Measurements from ENCODE around the gene PDE6D. TPM values are rescaled to one million over a fixed set of nuclear protein-coding genes. Genes with fewer than 3 reads are reported as not detected.
"Not testable (repeated sequence)": the region's sequence is repeated elsewhere in the genome, so short reads cannot be mapped to it uniquely, and the experiment has no call there.

Gene PDE6D
- total RNA-seq, 1 experiment from 2014 or later, result 68.2 TPM

DNA sequence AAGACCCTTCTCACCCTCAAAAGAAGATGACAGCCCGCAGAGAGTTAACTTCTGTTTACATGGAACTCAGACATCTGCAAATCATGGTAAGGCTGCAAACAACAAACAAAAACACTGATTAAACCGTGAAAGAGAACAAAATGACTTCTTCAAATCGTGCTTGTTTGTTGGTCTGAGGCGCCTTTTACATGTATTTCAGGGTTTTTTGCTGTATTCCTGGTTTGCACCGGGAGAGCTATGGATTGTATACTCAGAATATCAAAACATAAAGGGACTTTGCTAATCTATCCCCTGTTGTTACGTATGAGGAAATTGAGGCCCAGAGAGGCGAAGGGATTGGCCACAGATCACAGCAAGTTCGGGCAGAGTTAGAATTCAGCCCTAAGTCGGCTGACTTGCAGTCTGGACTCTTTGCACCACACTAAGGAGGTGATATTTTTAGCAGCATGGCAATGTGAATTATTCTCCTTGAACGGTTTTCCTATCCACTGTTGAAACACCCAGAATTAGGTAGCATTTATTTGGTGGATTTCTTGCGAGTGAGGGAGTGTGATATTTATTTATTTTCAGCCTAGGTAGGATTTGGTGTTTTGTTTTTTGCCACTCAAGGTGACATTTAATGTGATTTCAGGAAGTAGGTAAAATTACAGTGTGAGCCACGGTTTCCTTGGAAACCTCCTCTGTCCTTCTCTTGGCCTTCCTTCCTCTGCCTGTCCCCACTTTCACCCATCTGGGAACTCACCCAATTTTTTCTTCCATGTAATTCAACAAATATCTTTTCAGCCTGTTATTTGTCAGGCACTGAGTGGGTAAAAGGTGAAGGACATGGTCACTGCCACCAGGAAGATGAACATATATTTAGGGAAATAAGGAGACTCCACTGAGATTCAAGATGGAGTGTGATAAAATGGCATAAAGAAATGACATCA is 980 bp upstream of the PDE6D start:
- DNase-seq (ENCODE audit: low spot score), result peak; percentile 32
- in situ Hi-C loops (cut with HindIII; ENCODE audit: low sequenced_read_pairs), result no loop called here

DNA sequence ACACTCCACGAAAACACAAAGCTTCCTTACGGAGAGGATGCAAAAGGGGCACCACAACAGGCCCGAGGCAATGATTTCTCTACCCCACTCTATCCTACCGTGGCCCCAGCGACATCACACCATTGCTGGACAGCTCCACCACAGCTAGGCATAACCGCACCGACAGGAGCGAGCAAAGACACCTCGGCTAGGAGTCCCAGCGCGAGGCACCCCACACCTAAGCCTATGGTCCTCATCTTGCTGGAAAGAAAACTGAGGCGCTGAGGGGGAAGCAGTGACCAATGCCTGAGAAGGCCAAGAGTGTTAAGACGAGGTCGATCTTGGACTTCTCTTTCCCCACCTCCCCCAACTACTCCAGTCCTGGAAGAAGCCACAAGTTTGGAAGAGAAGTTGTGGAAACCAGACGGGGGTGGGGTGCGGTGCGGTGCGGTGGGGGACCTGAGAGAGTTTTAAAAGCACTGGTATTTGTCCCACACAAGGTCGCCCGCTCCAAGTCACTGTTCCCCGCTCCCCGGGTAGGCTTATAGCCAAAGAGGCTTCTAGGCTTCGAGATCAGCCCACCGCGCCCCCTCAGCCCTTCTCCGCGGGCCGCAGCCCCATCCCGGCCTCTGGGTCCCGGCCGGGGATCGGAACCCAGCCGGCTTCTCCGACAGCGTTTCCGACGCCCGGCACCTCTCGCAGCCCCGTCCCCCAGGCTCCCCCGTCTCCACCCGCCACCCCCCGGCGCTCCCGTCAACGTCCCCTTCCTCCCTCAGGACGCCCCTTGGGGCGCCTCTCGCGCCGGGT is 766 bp downstream of the PDE6D start:
- in situ Hi-C loops (cut with HindIII; ENCODE audit: low sequenced_read_pairs), result no loop called here
- no peak for DNase-seq (ENCODE audit: low spot score)

DNA sequence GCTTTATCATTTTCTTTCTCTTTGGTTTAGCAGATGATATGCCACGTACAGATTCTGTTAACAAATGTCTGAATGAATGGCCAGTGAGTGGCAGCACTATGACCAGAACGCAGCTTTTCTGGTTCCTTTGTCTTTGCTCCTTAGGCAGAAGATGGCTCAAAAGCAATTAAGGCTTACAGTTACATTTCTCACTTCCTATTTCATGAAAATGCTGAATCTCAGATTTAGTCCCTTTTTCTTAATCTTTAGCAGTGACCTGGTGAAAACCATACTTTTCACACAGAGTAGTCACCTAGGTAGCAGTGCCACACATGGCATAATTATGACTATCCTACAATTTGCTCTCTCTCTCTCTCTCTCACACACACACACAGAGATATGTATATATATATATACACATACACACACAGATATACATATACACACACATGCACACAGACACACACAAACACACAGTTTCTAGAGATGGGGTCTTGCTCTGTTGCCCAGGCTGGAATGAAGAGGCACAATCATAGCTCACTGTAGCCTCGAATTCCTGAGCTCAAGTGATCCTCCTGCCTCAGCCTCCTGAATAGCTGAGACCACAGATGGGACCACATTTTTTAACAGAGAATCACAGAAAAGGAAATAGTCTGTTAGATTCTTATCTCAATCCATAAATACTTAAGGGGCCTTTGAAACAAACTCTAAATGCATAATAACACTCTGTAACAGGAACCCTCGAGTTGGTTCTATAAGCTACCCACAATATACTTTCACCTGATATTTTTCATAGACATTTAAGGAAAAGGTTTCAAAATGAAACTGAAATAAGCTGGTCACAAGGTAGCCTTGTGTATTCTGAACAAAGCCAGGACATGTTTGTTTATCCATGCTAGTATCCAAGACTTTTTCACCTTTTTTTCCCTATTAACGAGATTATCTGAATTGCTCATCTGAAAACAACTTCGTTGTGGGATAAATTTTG is 11.6 kb downstream of the PDE6D start:
- in situ Hi-C loops (cut with HindIII; ENCODE audit: low sequenced_read_pairs), result no loop called here
- no peak for DNase-seq (ENCODE audit: low spot score)

DNA sequence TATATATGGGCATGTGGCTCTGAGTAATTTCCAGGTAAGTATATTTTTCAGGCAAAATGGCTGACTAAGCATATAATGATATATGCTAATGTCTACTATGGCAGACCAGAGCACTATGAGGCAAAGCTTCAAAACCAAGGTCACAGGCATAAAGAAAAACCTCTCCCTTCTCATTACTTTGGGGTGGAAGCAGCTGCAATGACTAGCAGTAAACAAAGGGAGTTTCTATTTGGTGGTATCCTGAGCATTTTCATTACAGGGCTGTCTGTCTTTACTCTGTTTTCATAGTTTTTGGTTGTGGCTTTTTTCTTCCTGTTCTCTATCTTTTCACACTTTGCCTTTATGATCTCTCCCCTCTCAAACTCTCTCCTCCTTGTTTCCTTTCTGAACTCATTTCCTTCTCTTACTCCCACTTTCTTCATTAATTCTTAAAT is 15.6 kb downstream of the PDE6D start:
- DNase-seq (ENCODE audit: low spot score), result no peak
- in situ Hi-C loops (cut with HindIII; ENCODE audit: low sequenced_read_pairs), result no loop called here

DNA sequence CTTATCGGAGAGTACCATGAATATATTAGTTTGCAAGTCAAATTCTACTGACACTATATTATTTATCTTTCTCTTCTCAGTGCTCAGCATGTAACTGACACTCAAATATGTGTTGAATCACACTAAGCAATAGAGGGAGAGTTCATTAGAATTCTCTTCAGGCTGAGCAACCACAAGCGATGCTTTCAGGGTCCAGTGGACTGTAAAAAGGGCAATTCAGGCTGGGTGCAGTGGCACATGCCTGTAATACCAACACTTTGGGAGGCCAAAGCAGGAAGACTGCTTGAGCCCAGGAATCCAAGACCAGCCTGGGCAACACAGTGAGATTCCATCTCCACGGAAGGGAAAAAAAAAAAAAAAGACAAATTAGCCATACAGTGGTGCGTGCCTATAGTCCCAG is 16.3 kb downstream of the PDE6D start:
- in situ Hi-C loops (cut with HindIII; ENCODE audit: low sequenced_read_pairs), result no loop called here
- DNase-seq (ENCODE audit: low spot score), result peak; percentile 20

DNA sequence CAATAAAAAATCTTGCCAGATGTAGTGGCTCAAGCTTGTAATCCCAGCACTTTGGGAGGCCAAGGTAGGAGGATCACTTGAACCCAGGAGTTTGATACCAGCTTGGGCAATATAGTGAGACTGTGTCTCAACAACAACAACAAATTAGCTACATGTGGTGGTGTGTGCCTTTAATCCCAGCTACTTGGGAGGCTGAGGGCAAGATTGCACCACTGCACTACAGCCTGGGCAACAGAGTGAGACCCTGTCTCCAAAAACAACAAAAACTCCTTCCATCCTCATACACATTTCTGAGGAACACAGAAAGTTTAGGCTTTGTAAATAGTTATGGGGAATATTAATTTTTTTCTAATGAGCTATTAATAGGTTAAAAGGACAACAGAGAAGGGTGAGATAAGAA is 17.0 kb downstream of the PDE6D start:
- DNase-seq (ENCODE audit: low spot score), result no peak
- in situ Hi-C loops (cut with HindIII; ENCODE audit: low sequenced_read_pairs), result no loop called here

DNA sequence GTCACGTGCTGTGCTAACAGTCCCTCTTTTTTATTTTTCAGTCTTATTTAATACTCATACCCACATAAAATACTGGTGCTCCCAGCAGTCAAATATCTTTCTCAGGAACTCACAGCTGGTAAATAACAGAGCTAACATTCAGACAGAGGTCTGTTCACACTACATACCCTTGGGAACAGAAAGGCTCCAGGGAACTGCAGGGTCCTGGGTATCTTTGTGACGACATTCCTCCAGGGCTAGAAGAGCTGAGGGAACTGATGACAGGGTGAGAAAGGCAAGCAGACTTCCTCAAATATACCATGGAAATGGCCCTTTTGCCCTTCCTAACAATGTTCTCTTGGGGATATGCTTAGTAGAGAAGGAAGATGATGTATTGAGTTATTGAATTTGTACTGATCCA is 19.3 kb downstream of the PDE6D start:
- in situ Hi-C loops (cut with HindIII; ENCODE audit: low sequenced_read_pairs), result no loop called here
- no peak for DNase-seq (ENCODE audit: low spot score)

DNA sequence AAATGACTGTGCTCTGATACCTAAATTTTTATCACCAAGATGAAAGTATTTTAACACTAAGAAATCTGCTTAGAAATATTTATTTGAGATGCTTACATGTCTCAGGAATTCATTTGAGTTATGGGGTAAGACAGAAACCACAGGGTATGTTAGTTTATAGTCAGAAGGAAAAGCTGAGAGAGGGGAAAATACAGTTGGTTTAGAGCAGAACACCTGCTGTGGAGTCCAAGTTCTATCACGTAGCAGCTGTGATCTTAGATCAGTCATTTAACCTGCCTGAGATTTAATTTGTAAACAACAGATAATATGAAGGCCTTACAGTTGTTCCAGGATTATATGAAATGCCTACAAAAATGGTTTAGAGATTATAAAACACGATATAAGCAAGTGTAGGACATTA is 29.0 kb downstream of the PDE6D start:
- in situ Hi-C loops (cut with HindIII; ENCODE audit: low sequenced_read_pairs), result no loop called here

DNA sequence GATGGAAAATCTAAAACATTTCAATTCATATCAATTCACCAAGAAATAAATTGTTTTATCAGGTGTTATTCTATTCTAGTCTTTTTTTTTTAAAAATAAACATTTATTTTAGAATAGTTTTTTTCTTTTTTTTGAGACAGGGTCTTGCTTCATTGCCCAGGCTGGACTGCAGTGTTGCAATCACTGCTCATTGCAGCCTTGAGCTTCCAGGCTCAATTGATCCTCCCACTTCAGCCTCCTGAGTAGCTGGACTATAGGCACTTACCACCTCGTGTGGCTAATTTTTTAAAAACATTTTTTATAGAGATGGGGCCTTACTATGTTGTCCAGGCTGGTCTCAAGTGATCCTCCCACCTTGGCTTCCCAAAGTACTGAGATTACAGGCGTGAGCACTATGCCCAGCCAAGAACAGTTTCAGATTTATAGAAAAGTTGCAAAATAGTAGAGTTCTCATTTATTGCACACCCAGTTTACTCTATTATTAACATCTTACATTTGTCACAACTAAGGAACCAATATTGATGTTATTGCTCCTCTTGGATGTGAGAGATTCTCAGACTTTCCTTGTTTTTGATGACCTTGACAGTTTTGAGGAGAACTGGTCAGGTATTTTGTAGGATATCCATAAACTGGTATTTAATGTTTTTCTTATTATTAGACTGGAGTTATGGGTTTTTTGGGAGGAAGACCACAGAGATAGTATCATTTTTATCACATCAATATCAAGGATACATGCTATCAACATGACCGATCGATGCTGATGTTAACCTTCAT is 29.9 kb downstream of the PDE6D start:
- in situ Hi-C loops (cut with HindIII; ENCODE audit: low sequenced_read_pairs), result no loop called here
- DNase-seq (ENCODE audit: low spot score), result no peak

More for the DNA sequence above, 29.0 kb downstream of the PDE6D start:
- DNase-seq (ENCODE audit: low spot score), result no peak

DNA sequence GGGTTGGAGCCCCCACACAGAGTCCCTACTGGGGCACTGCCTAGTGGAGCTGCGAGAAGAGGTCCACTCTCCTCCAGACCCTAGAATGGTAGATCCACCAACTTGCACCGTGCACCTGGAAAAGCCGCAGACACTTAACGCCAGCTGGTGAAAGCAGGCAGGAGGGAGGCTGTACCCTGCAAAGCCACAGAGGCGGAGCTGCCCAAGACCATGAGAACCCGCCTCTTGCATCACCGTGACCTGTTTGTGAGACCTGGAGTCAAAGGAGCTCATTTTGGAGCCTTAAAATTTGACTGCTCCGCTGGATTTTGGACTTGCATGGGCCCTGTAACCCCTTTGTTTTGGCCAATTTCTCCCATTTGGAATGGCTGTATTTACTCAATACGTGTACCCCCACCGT is 32.1 kb downstream of the PDE6D start:
- DNase-seq (ENCODE audit: low spot score); in situ Hi-C loops (cut with HindIII; ENCODE audit: low sequenced_read_pairs): not testable (repeated sequence)

DNA sequence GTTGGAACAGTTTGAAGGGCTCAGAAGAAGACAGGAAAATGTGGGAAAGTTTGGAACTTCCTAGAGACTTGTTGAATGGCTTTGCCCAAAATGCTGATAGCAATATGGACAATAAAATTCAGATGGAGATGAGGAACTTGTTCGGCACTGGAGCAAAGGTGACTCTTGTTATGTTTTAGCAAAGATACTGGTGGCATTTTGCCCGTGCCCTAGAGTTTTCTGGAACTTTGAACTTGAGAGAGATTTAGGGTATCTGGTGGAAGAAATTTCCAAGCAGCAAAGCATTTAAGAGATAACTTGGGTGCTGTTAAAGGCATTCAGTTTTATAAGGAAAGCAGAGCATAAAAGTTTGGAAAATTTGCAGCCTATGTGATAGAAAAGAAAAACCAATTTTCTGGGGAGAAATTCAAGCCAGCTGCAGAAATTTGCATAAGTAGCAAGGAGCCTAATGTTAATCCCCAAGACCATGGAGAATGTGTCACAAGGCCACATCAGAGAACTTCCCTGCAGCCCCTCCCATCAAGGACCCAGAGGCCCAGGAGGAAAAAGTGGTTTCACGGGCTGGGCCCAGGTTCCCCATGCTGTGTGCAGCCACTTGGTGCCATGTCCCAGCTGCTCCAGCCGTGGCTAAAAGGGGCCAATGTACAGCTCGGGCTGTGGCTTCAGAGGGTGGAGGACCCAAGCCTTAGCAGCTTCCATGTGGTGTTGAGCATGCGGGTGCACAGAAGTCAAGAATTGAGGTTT is 32.8 kb downstream of the PDE6D start:
- DNase-seq (ENCODE audit: low spot score); in situ Hi-C loops (cut with HindIII; ENCODE audit: low sequenced_read_pairs): not testable (repeated sequence)

DNA sequence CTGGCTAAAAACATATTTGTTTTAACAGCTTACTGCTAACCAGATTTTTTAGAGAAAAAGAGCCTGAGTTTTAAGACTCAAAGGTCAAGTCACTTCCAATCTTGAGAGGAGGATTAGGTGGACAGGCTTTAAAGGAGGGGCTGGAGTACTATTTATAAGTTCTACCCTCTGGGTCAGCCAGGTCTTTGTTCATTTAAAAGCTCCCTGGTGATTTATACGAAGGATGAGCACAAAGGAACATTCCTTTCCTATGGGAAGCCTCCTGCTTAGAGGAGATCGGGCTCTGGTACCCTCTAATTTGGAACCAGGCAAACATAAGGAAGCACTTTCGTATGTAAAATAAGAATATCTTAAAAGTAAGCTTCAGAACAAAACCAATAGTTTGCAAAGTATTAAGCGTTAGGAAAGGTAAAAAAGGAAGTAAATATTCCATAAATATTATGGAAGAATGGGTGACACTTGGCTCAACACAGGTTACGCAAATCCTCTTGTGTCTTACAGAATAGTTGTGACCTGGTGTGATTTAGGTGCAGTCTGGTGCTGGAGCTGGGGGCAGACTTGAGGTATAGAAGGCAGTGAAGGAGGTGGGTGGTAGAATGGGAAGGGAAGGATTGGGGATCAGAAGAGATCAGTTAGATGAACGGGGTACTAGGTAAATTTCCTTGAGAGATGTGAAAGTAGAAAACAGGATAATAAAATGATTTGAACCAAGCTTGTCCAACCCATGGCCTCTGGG is 35.6 kb downstream of the PDE6D start:
- no peak for DNase-seq (ENCODE audit: low spot score)
- in situ Hi-C loops (cut with HindIII; ENCODE audit: low sequenced_read_pairs), result no loop called here

DNA sequence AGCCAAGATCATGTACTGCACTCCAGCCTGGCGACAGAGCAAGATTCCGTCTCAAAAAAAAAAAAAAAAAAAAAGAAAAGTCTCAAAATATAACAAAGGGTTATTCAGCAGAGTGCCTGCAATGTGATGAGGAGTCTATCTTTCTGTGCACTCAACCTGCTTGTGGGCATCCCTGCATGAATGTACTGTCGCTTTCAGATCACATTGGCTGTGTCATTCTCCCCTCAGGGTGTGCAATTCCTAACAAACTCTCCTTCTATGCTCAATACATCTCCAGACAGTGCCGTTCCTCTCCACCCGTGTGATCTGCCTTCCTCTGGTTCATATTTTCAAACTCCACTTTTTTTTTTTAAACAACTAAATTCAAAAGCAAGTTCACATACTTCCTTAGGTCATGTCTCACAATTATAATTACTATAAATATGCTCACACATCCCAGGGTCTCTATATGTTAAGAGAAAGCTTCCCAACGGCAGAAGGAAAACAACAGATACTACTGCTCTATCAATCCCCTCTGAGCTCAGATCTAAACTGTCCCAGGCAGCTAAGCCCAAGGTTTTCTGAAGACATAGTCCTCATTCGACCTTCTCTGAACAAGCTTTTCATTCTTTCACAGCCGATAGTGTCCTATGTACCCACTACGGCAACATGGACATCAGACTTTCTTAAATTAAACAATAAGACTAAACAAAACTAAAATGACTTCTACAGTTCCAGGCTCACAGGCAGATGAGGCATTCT is 37.5 kb downstream of the PDE6D start:
- in situ Hi-C loops (cut with HindIII; ENCODE audit: low sequenced_read_pairs), result no loop called here
- no peak for DNase-seq (ENCODE audit: low spot score)

DNA sequence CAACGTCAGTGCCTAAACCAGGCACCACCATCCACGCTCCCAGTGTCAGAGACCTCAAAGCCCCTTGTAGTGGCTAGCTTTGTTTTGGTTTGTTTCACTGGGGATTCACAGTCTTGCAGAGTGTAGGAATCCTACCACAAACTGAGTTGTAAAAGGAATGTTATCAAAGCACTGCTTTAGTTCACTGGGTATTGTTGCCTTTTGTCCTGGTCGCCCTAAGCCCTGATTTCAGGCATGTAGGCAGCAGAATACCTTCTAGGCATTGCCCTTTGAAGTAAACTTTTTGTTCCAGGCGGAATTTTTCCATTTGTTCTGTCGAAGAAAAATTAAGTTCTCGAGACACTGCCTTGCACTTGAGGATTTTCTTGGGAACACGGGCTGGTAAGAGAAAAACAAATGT is 43.3 kb downstream of the PDE6D start:
- no peak for DNase-seq (ENCODE audit: low spot score)
- in situ Hi-C loops (cut with HindIII; ENCODE audit: low sequenced_read_pairs), result no loop called here

DNA sequence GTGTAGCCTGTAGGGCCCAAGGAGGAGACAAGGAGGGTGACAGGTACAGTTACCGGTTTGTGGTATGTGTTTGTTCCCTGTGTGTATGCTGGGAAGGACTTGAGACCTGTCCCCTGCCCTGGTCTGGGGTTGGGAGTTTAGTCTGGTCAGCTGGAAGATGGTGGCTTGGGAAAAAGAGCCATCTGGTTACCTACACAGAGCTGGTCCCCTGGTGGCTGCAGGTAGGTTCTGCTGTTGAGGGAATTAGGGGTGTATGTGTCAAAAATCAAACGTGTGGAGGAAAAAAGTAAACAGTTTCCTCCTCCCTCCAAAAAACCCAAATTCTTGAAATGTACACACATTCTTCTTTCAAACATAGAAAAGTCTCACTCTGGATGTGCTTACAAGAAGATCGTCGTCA is 48.5 kb downstream of the PDE6D start:
- in situ Hi-C loops (cut with HindIII; ENCODE audit: low sequenced_read_pairs), result no loop called here
- DNase-seq (ENCODE audit: low spot score), result no peak

DNA sequence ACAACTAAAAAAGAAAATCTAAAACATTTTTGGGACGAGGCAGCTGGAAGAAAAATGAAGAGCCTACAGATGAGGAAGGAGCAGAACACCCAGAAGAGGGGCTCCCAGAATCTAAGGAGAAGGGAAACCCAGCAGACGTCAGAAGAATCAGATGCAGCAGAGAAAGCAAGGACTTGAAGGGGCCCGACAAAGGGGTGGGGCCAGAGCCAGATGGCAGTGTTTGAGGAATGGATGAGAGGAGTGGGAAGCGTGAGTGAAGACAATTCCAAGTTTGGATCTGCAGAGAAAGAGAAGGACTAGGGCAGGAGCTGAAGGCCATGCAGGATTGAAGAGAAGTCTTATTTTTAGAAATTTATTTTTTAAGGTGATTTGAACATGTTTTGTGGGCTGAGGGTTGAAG is 53.5 kb downstream of the PDE6D start:
- no peak for DNase-seq (ENCODE audit: low spot score)
- in situ Hi-C loops (cut with HindIII; ENCODE audit: low sequenced_read_pairs), result no loop called here

DNA sequence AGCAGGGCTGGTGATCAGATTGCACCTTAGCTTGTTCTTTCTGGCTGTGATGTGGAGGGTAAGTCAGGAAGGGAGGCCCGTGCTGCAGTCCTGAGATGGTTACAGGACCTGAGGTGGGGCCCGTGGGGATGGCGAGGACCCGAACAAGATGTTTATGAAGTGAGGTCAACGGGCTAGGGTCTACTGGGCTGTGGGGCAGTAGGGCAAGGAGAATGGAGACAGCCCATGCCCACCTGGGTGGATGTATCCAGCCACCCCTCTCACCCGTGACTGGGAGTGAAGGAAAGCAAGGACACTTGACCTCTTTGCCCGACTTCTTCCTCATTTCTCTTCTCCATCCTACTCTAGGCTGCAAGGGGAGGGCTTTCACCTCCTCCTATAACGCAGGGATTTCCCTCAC is 54.8 kb downstream of the PDE6D start:
- in situ Hi-C loops (cut with HindIII; ENCODE audit: low sequenced_read_pairs), result no loop called here
- no peak for DNase-seq (ENCODE audit: low spot score)
